Ammon's horn (tissue), 1 donor: ENCODE measurements around the gene SLC9A6.
A peak's percentile ranks its signal among the peaks of the same experiment; 100 is the strongest.
"Not testable (repeated sequence)": the region's sequence is repeated elsewhere in the genome, so short reads cannot be mapped to it uniquely, and the experiment has no call there.

ENCODE experiments used
- DNase-seq: peaks from one replicate; pipeline ENCODE4 v3.0.0-alpha.2; 2016; ENCODE audit warnings: low spot score

The SLC9A6 gene

GRCh38 chrX:136063340-136064079, 78.3 kb downstream of the SLC9A6 start:
- DNase-seq, result no peak

GRCh38 chrX:136064661-136065043, 79.4 kb downstream of the SLC9A6 start:
- no peak for DNase-seq

GRCh38 chrX:136065044-136065671, 79.9 kb downstream of the SLC9A6 start:
- no peak for DNase-seq

- no peak for DNase-seq
Observed at GRCh38 chrX:136067097-136067496, 81.9 kb downstream of the SLC9A6 start.

GRCh38 chrX:136067966-136068365, 82.7 kb downstream of the SLC9A6 start:
- DNase-seq, result peak; percentile 32

- DNase-seq, result no peak
Observed at GRCh38 chrX:136076942-136077341, 91.7 kb downstream of the SLC9A6 start.

DNA sequence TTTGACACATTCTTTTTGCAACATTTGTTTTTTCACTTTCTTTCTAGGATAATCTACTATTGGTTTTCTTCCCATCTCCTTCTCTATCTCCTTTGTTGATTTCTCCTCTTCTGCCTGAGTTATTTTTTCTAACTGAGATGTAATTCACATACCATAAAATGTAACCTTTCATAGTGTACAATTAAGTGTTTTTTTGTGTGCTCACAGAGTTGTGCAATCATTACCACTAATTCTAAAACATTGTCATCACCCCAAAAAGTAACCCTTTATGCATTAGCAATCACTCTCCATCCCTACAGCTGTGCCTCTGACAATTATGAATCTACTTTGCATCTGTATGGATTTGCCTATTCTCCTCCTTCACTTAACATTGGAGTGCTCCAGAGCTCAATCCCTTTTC, 95.5 kb downstream of the SLC9A6 start:
- DNase-seq, result no peak

GRCh38 chrX:136086521-136086920, 101.3 kb downstream of the SLC9A6 start:
- DNase-seq, result no peak

DNA sequence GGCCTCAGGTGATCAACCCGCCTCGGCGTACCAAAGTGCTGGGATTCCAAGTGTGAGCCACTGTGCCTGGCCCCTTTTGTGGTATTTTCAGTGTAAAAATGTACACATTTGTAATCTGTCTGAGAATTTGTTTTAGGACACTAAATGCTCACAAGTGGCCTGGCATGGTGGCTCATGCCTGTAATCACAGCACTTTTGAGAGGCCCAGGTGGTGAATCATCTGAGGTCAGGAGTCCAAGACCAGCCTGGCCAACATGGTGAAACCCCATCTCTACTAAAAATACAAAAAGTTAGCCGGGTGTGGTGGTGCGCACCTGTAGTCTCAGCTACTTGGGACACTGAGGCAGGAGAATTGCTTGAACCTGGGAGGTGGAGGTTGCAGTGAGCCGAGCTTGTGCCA, 106.7 kb downstream of the SLC9A6 start:
- DNase-seq, result not testable (repeated sequence)

GRCh38 chrX:136094962-136095361, 109.7 kb downstream of the SLC9A6 start:
- DNase-seq, result no peak
